NCI-H1694 (cell line): ENCODE measurements around the gene CSMD2.

Experiments used
- DNase-seq: peaks from one replicate; lab custom pipeline; 2025; lab: John Stamatoyannopoulos, UW

The CSMD2 gene

DNA sequence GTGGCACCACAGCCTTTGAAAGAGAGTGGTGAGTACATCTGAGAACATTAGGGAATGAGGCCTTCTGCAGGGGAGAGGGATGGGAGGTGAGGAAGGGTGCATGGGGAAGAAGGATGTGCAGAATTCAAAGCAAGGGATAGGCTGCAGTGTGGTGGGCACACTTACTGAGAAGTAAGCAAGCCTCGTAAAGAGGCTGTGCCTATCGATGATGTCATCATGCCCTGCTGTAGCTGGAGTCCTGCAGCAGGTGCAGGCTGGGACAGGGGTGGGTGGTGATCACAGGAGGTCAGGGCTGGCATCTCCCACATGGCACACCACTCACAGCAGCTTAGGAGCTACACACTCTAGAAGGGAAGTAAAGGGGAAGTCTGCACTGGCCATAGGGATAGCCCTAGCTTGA lies 676.4 kb downstream of the CSMD2 start:
- DNase-seq, result no peak

DNA sequence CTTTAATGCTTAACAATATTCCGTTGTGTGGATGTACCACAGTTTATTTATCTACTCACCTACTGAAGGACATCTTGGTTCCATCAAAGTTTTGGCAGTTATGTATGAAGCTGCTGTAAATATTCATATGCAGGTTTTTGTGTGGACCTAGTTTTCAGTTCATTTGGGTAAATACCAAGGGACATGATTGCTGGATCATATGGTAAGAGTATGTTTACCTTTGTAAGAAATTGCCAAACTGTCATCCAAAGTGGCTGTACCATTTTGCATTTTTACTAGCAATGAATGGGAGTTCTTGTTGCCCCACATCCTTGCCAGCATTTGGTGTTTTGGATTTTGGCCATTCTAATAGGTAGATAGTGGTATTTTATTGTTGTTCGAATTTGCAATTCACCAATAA lies 682.6 kb downstream of the CSMD2 start:
- DNase-seq, result no peak

DNA sequence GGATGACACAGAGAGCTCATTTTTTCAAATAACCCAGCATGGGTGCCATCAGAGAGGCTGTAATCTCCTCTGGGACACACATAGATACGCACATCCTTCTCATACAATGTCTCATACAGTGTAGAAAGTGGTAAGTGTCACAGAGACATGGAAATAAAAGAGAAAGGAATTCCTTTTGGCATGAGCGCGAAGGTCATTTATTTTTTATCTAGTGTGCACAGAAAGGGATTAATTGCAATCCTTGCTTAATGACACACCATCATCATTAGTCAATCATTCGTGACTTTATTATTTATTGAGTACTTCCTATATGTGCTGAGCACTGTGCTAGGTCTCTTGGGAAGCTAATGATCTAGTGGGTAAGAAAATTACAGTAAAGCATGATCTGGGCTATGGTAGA lies 687.6 kb downstream of the CSMD2 start:
- DNase-seq, result no peak

DNA sequence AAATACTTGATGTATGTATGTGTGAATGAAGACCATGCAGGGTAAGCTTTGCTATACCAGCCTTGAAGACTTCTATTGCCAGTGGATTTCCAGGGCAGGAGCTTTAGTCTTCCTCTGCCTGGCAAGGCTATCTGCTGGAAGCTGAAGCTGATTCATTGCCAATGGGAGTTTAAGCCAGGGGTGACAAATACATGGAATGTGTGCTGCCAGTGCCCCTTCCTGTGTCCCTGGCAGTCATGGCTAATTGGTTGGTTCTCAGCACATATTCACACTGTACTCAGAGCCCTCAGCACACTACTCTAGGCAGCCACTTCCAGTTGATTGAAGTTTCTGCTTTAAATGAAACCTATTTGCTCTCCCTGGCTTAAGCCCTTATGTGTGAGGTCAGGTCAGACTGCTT lies 691.1 kb downstream of the CSMD2 start:
- no peak for DNase-seq

DNA sequence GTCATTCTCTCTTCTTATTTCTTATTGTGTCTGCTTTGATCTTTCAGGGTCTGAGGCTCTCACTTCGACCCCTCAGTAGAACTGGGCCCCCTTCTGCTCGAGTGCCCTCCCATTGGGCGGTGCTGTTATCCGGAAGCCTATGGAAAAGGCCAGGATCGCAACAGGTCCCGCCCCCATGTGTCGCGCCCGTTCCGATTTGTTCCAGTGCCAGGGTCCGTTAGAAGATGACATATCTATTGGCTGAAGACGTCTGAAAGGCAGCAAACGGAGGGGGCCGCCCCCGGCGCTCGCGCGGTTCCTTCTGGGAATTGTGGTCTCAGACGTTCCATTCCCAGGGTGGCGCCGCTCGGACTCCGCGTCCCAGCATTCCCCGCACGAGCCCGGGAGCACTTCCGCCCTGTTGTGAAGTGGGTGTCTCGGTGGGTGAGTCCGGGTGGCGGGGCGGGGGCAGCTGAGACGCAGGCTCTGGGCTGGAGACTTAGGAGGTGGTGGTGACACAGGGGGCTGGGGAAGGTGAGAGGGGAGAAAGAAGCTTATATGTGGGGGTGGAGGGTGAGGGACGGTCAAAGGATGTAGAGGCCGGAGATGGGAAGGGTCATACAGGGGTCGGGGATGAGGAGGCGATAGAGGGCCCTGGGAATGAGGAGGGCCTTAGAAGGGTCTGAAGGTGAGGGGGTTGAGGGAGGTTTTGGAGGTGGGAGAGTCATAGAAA lies 692.6 kb downstream of the CSMD2 start, which contains the start of gene ZSCAN20:
TSS of gene ZSCAN20 (plus strand) at position 377 of the 712 bp plus-strand sequence. CDS start 6,644 bp downstream, outside the sequence.
- peak; percentile 92 for DNase-seq

DNA sequence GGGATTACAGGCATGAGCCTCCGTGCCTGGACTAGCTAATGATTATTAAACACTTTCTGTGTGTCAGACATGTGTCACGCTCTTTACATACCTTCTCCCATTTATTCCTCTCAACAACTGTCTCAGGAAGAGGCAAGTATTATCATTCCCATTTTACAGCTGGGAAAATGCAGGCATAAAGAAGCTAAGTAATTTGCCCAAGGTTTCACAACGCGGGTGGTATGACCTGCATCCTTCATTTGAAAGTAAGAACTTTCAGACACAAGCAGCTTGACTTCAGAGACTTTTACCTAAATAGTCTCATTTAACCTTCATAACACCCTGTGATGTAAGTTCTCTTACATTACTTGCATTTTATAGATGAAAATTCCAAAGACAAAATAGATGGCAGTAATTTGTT lies 693.6 kb downstream of the CSMD2 start:
- no peak for DNase-seq

DNA sequence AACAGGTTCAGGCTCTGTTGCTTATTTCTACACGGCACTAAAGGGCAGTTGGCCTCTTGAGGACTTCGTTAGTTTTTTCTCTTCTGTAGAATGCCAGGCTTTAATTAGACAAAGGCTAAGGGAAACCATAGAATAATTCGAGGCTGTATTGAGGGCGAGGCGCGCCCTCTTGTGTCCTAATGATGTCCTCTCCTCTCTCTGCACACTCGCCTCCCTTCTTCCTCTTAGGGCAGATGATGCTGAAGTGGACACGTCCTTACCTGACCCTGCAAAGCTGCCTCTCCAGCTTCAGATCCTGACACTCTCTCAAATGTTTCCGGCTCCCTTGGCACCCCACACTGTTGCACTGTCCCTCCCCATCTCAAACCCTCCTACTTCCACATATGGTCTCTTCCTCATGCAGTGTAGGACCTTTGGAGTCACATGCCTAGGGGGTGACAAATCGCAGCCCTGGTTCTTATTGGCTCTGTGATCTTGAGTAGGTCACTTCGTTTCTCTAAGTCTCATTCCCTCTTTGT lies 694.5 kb downstream of the CSMD2 start:
- DNase-seq, result peak; percentile 83

DNA sequence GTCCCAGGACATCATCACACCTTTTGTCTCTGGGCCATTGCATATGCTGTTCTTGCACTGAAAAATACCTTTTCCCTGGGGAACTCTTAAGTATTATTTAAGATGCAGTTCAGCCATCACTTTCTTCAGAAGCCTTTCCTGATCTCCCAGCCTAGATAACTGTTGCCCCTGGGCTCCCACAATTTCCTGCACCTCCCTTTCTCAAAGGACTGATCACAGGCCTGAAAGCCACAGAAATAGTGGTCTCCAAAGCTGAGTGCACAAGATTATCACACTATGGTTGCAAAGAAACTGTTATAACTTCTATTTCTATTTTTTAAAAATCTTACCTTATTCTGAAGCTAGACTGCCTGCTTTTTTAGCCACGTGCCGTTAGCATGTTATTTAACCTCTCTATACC lies 695.3 kb downstream of the CSMD2 start:
- DNase-seq, result no peak

DNA sequence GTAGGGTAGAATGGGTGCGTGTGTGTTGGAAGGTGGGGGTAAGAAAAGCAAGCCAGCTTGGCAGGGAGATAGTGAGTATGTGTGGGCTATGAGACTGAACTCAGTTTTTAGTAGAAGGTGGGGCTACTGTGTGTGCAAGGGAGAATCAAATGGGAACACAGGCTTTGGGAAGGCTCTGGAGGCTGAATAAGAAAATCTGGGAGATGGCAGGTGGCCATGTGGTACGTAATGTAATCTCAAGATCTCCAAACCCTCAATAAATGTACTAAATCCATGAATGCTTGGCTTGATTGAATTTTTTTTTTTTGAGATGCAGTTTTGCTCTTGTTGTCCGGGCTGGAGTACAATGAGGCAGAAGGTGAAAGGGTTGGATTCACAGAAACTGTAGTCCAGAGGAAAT lies 696.1 kb downstream of the CSMD2 start:
- no peak for DNase-seq

DNA sequence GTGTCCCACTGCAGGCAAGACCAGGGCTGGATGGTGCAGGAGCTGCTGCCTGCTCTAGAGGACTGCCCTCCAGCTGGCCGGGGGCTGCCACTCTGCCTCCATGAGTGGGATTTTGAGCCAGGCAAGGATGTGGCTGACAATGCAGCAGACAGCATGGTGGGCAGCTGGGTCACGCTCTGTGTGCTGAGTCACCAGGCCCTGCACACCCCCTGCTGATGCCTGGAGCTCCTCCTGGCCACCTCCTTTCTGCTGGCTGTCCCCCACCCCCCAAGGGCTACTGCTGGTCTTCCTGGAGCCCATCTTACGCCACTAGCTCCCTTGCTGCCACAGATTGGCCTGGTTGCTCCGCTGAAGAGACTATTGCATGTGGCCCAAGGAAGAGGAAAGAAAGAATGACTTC lies 696.5 kb downstream of the CSMD2 start:
- no peak for DNase-seq

DNA sequence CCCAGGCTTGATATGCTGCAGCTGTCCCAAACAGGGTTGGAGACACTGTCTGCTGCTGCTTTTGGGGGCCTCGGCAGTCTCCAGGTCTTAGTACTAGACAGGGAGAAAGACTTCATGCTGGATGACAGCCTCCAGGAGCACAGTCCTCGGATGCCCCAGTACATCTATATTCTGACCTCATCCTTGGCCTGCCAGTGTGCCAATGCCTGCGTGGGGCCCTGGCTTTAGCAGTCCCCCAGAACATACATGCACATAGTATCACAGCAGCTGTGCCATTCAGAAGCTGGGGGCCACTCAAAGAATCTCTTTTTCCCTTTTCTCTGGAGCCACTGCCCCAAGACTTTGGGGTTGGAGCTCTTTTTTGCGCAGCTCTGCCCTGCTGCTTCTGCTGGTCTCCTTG lies 697.0 kb downstream of the CSMD2 start:
- no peak for DNase-seq

DNA sequence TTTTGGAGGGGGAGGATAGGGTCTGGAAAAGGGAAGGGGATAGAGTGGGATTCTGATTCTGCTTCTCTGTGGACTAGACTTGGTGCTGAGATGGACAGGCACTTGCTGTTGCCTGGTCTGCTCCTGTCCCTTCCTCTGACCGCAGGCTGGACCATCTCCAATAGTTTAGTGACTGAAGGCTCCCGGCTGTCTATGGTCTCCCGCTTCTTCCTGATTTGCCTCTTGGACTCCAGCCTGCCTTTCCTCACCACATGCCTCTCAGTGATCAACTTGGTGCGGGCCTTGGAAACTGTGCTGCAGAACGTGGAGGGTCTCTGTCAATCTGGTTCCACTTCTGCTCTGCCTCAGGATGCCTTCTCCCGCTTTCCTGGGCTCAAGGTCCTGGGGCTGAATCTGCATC lies 698.9 kb downstream of the CSMD2 start:
- no peak for DNase-seq

DNA sequence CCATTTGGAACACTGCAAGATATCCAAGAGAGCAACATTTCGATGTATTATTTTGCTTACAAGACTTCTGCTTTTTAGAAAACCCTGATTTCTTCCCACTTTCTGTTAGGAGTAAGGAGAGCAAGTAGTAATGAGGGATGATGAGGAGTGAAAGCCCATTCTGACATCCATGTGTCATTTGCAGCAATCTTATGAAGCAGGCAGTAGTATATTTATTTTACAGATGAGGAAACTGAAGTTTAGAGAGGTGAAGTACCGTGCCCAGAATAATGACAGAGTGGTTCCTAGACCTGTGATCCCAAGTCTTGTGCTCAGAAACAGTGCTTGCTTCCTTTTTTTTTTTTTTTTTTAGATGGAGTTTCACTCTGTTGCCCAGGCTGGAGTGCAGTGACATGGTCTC lies 699.7 kb downstream of the CSMD2 start:
- no peak for DNase-seq

DNA sequence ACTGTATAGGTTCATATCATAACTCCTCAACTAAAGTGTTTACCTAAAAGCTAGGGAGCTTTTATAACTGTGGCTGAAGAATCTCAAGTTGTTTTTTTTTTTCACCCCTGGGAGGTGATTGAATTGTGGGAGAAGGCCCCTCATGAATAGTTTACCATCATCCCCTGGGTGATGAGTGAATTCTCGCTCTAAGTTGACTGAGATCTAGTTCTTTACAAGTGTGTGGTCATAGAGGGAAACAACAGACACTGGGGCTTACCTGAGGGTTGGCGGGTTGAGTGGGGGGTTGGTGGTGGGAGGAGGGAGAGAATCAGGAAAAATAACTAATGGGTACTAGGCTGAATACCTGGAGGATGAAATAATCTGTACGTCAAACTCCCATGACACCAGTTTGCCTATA lies 700.5 kb downstream of the CSMD2 start:
- no peak for DNase-seq
